K562 (cell line): ENCODE measurements around the gene VPS37D. TPM values are rescaled to one million over a fixed set of nuclear protein-coding genes. Genes with fewer than 3 reads are reported as not detected.

Source experiments
- ATAC-seq: fragments of 200-7000 bp; cut with Tn5 transposase; 3 replicates; pipeline ENCODE4 v1.9.1; 2020; ENCODE audit warnings: moderate library complexity
- BruUV-seq: library from RNA; stranded (reverse); fragments of 400-500 nt; replicated peaks from 2 replicates; lab custom pipeline; 2021; lab: Mats Ljungman, UMichigan
- CTCF ChIA-PET: fragments of 300-600 bp; formaldehyde crosslinking; extraction: SDS; loops from one replicate; lab custom pipeline; 2021; ENCODE audit warnings: low intra/inter-chr PET ratio; lab: Yijun Ruan, JAX
- POLR2A ChIA-PET: fragments of 300-600, 350-650 bp; sonication (Branson Sonifier 250); formaldehyde crosslinking; extraction: SDS; loops from one replicate; lab custom pipeline; 2021; ENCODE audit warnings: antibody characterized with exemption, inconsistent platforms; lab: Yijun Ruan, JAX
- DNase-seq, 4 experiments: peaks; one replicate each; pipeline versions ENCODE4 v3.0.0 to v3.0.0-alpha.2; 2011 to 2018; ENCODE audit warnings: low spot score in 3 of 4, mixed read lengths in 3 of 4; ENCODE audit errors: extremely low read depth in 1 of 4
- FAIRE-seq: peaks from 2 replicates; lab custom pipeline; 2011; peaks lifted over from hg19 to GRCh38; lab: Jason Lieb, UNC
- H2AFZ ChIP-seq: 2 replicates; pipeline ENCODE4 v1.6.0; 2011; ENCODE audit warnings: low read depth, low read length, control low read depth, inconsistent platforms
- H3K27ac ChIP-seq: fragments of 200-600 bp; 3 replicates; pipeline ENCODE4 v1.8.0; 2011; ENCODE audit warnings: low read depth, mild to moderate bottlenecking, control low read depth, inconsistent platforms, low read length, moderate library complexity, mixed read lengths; ENCODE audit errors: extremely low read depth
- H3K27me3 ChIP-seq, 2 experiments: fragments of 300-600 bp in 1 of 2; 2 replicates in 1 of 2; 3 replicates in 1 of 2; pipeline versions ENCODE4 v1.6.0 to v1.8.0; 2011; ENCODE audit warnings: inconsistent platforms in 2 of 2, low read length in 2 of 2, mild to moderate bottlenecking in 1 of 2, mixed read lengths in 1 of 2, moderate library complexity in 1 of 2; ENCODE audit not compliant: control insufficient read depth in 2 of 2, insufficient read depth in 2 of 2
- H3K36me3 ChIP-seq: fragments of 300-600 bp; 3 replicates; pipeline ENCODE4 v1.8.0; 2011; ENCODE audit warnings: mild to moderate bottlenecking, low read length, inconsistent platforms; ENCODE audit not compliant: control insufficient read depth, insufficient read depth
- H3K4me1 ChIP-seq, 2 experiments: fragments of 200-600 bp in 1 of 2; replicated peaks in 1 of 2; 2 replicates in 1 of 2; 3 replicates in 1 of 2; pipeline versions ENCODE4 v1.5.1 to v1.8.0; 2011; ENCODE audit warnings: inconsistent platforms in 2 of 2, low read length in 2 of 2, mild to moderate bottlenecking in 1 of 2, mixed read lengths in 1 of 2, moderate library complexity in 1 of 2; ENCODE audit not compliant: control insufficient read depth in 2 of 2, insufficient read depth in 2 of 2
- H3K4me2 ChIP-seq: 2 replicates; pipeline ENCODE4 v1.6.1; 2011; ENCODE audit warnings: low read length, control low read depth, inconsistent platforms, mixed read lengths; ENCODE audit not compliant: insufficient read depth
- H3K4me3 ChIP-seq: fragments of 200-600 bp; sonication (generic), shearing (Covaris generic); 2 replicates; pipeline ENCODE4 v1.5.1; 2016; ENCODE audit warnings: control low read depth, inconsistent platforms
- H3K79me2 ChIP-seq: fragments of 200-600 bp; 3 replicates; pipeline ENCODE4 v1.8.0; 2011; ENCODE audit warnings: low read length, inconsistent platforms; ENCODE audit not compliant: control insufficient read depth, insufficient read depth
- H3K9ac ChIP-seq, 2 experiments: 2 replicates each; pipeline versions ENCODE4 v1.6.0 to v1.6.1; 2011; ENCODE audit warnings: low read depth in 2 of 2, low read length in 2 of 2, control low read depth in 1 of 2, inconsistent platforms in 1 of 2, mild to moderate bottlenecking in 1 of 2, mixed read lengths in 1 of 2; ENCODE audit not compliant: insufficient read depth in 1 of 2
- H3K9me1 ChIP-seq: one replicate; pipeline ENCODE4 v1.6.0; 2011; ENCODE audit warnings: inconsistent platforms, mild to moderate bottlenecking, low read length, moderate library complexity; ENCODE audit not compliant: control insufficient read depth, insufficient read depth
- H3K9me3 ChIP-seq: replicated peaks from 2 replicates; pipeline ENCODE4 v1.5.1; 2011; ENCODE audit warnings: low read depth, low read length, inconsistent platforms; ENCODE audit not compliant: control insufficient read depth, insufficient read depth
- H4K20me1 ChIP-seq: replicated peaks from 2 replicates; pipeline ENCODE4 v1.6.1; 2011; ENCODE audit warnings: low read length, inconsistent platforms, mixed read lengths; ENCODE audit not compliant: control insufficient read depth, insufficient read depth
- ATF1 ChIP-seq, 2 experiments: fragments of 450-650 bp in 1 of 2; IDR thresholded peaks; 2 replicates each; pipeline ENCODE4 v1.6.1; 2016; ENCODE audit warnings: missing compliant biosample characterization in 1 of 2, missing genetic modification characterization in 1 of 2
- DACH1 ChIP-seq: fragments of 450-650 bp; IDR thresholded peaks from 2 replicates; pipeline ENCODE4 v1.6.1; 2018; ENCODE audit not compliant: partially characterized antibody
- FOXJ2 ChIP-seq: fragments of 200-800 bp; sonication (Bioruptor generic); IDR thresholded peaks from 2 replicates; pipeline ENCODE4 v1.6.1; 2016; ENCODE audit warnings: missing genetic modification characterization, missing compliant biosample characterization
- FOXM1 ChIP-seq, 2 experiments: fragments of 450-650 bp in 1 of 2; sonication (generic) in 1 of 2; formaldehyde crosslinking in 1 of 2; IDR thresholded peaks; 2 replicates each; pipeline versions ENCODE4 v1.6.1 to v1.9.0; 2017 to 2022; ENCODE audit warnings: low read depth in 2 of 2, mild to moderate bottlenecking in 2 of 2, missing genetic modification reagents in 1 of 2, moderate library complexity in 1 of 2
- HDAC1 ChIP-seq, 2 experiments: fragments of 450-650 bp; IDR thresholded peaks; 2 replicates each; pipeline ENCODE4 v1.6.1; 2016 to 2017; ENCODE audit warnings: inconsistent platforms in 1 of 2, mild to moderate bottlenecking in 1 of 2, moderate library complexity in 1 of 2
- KDM1A ChIP-seq, 2 experiments: fragments of 450-650 bp; IDR thresholded peaks; 2 replicates each; pipeline ENCODE4 v1.6.1; 2016; ENCODE audit warnings: mild to moderate bottlenecking in 2 of 2
- NCOA6 ChIP-seq: fragments of 450-650 bp; IDR thresholded peaks from 2 replicates; pipeline ENCODE4 v1.6.1; 2017; ENCODE audit warnings: mild to moderate bottlenecking
- NFATC3 ChIP-seq: fragments of 450-650 bp; IDR thresholded peaks from 2 replicates; pipeline ENCODE4 v1.6.1; 2017; ENCODE audit warnings: mild to moderate bottlenecking
- PHTF2 ChIP-seq: fragments of 250-450 bp; sonication (Bioruptor Pico); IDR thresholded peaks from 2 replicates; pipeline ENCODE4 v1.5.0; 2021; ENCODE audit warnings: mild to moderate bottlenecking
- RBM25 ChIP-seq: fragments of 200-400 bp; formaldehyde crosslinking; IDR thresholded peaks from 2 replicates; pipeline ENCODE4 v1.6.1; 2018; ENCODE audit warnings: low read length, low read depth, moderate library complexity; ENCODE audit not compliant: severe bottlenecking
- ZKSCAN3 ChIP-seq: fragments of 250-450 bp; sonication (Bioruptor Pico); IDR thresholded peaks from 2 replicates; pipeline ENCODE4 v1.4.0; 2020
- ZNF133 ChIP-seq: fragments of 250-450 bp; sonication (Bioruptor Pico); IDR thresholded peaks from 2 replicates; pipeline ENCODE4 v1.4.0; 2020; ENCODE audit warnings: mild to moderate bottlenecking
- ZNF175 ChIP-seq: fragments of 200-800 bp; sonication (Bioruptor generic); IDR thresholded peaks from 2 replicates; pipeline ENCODE4 v1.6.1; 2016; ENCODE audit warnings: low read depth, mild to moderate bottlenecking, missing genetic modification characterization, missing compliant biosample characterization
- ZNF217 ChIP-seq: sonication (generic); formaldehyde crosslinking; IDR thresholded peaks from 2 replicates; pipeline ENCODE4 v1.8.0; 2022; ENCODE audit warnings: mild to moderate bottlenecking, missing genetic modification reagents
- ZNF282 ChIP-seq: sonication (generic); formaldehyde crosslinking; IDR thresholded peaks from 2 replicates; pipeline ENCODE4 v1.8.1; 2023; ENCODE audit warnings: missing genetic modification reagents
- WGBS: fragments of 100-300 bp; shearing (Covaris generic); methylation state at CpG from one replicate; pipeline ENCODE4 v1.1.6; 2016; ENCODE audit warnings: low coverage, mixed read lengths; ENCODE audit not compliant: insufficient coverage; ENCODE audit errors: missing lambda C conversion rate; 5-methylcytosine and 5-hydroxymethylcytosine counted together
- in situ Hi-C: fragments of 300-500 bp; cut with MboI; formaldehyde crosslinking; loops from 4 replicates; pipeline ENCODE4 v1.15.0; 2018; ENCODE audit warnings: inconsistent platforms, mixed read lengths
- intact Hi-C: fragments of 100-400 bp; cut with micrococcal nuclease; formaldehyde crosslinking; loops from 2 replicates; pipeline ENCODE4 v1.14.2; 2022
- polyA plus RNA-seq, 8 experiments: library from polyadenylated mRNA; depleted of rRNA in 4 of 8; stranded (reverse) in 5 of 8; unstranded in 3 of 8; fragments of >200 nt; fragmentation: Nextera tagmentation in 2 of 8; fragmentation: Illumina TruSeq in 1 of 8; extraction: Ambion mirVana in 2 of 8; extraction: Trizol in 1 of 8; gene quantifications; 2 replicates each; pipeline versions ENCODE4 v1.2.1 to v1.2.3, GENCODE V29; 2011 to 2014; ENCODE audit warnings: inconsistent platforms in 1 of 8, missing spikeins in 1 of 8
- total RNA-seq, 7 experiments: library from RNA; depleted of rRNA in 6 of 7; stranded (reverse); fragments of >200 nt in 6 of 7; fragmentation: Illumina TruSeq in 2 of 7; extraction: Trizol in 2 of 7; gene quantifications; 2 replicates each; pipeline versions ENCODE4 v1.2.1 to v1.2.3, GENCODE V29; 2011 to 2021; ENCODE audit warnings: low replicate concordance in 1 of 7
- TF ChIP-seq, protein P1 (sequence below), 2 experiments: IDR thresholded peaks in 1 of 2; conservative IDR thresholded peaks in 1 of 2; 2 replicates each; pipeline ENCODE4 v1.6.1; 2016; ENCODE audit warnings: low read depth in 2 of 2, mild to moderate bottlenecking in 1 of 2, missing compliant biosample characterization in 1 of 2, missing genetic modification characterization in 1 of 2, moderate library complexity in 1 of 2
- TF ChIP-seq, protein P2 (sequence below): fragments of 250-450 bp; sonication (Bioruptor Pico); IDR thresholded peaks from 2 replicates; pipeline ENCODE4 v1.4.0; 2020; ENCODE audit warnings: mild to moderate bottlenecking
- TF ChIP-seq, protein P3 (sequence below): sonication (generic); formaldehyde crosslinking; IDR thresholded peaks from 2 replicates; pipeline ENCODE4 v1.9.0; 2022; ENCODE audit warnings: mild to moderate bottlenecking, missing genetic modification reagents

Gene VPS37D
- total and polyA plus RNA-seq, 9 of the 15 experiments (the other 6 are each of a cell fraction or from before 2014, with no cell fraction given) = 0.25 to 2.3 (median 1.0) TPM; not detected in 3

DNA sequence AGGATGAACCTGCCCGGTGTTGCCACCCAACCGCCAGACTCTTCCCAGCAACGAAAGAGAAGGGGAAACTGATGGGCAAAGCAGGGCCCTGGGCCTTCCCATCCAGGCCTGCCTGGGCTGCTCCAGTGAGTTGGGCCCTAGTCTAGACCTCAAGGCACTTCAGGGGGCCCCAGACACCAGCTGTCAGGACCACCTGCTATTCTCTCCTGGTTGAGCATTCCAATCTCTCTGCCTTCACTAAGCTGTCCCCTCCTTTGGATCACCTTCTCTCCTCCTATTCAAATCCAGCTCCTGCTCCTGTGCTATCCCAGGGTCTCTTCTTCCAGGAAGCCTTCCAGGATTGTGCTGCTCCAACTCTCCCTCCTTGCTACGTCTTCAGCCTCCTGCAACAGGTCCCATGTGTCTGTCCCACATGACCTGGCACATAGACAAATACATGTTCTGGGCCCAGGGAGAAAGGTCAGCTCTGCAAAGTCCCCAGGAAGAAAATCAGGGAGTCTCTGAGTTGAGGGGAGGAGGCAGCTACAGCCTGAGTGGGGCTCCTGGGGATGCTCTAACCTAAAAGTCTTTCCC lies 48.8 kb downstream of the VPS37D start:
- Histone ChIP-seq H3K4me2 (peak overlapping the region; percentile 42), H3K27ac (0 out of 3 replicates have a peak overlapping the region, but pooled peaks have one; percentile 10)
- no peak for TF ChIP-seq PHTF2 (CRISPR knock-in tag)
- TF ChIP-seq NFATC3 = no peak
- TF ChIP-seq FOXM1 (IDR thresholded peaks at IDR 0.05; ENCODE audit: low read depth) = no peak
- no peak for TF ChIP-seq FOXM1 (CRISPR knock-in tag; IDR thresholded peaks at IDR 0.05; ENCODE audit: low read depth)
- TF ChIP-seq ZNF175 (CRISPR knock-in tag) = 0 out of 2 replicates have a peak, but pooled peaks have one; percentile 4
- no peak for TF ChIP-seq ZNF133 (CRISPR knock-in tag)
- TF ChIP-seq, protein P1, sequence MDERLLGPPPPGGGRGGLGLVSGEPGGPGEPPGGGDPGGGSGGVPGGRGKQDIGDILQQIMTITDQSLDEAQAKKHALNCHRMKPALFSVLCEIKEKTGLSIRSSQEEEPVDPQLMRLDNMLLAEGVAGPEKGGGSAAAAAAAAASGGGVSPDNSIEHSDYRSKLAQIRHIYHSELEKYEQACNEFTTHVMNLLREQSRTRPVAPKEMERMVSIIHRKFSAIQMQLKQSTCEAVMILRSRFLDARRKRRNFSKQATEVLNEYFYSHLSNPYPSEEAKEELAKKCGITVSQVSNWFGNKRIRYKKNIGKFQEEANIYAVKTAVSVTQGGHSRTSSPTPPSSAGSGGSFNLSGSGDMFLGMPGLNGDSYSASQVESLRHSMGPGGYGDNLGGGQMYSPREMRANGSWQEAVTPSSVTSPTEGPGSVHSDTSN (CRISPR knock-in tag; IDR thresholded peaks at IDR 0.05; ENCODE audit: low read depth) = no peak
- TF ChIP-seq, protein P1 (tag; conservative IDR thresholded peaks at IDR 0.05; ENCODE audit: low read depth) = no peak
- TF ChIP-seq ZKSCAN3 (CRISPR knock-in tag) = no peak
- TF ChIP-seq, protein P2, sequence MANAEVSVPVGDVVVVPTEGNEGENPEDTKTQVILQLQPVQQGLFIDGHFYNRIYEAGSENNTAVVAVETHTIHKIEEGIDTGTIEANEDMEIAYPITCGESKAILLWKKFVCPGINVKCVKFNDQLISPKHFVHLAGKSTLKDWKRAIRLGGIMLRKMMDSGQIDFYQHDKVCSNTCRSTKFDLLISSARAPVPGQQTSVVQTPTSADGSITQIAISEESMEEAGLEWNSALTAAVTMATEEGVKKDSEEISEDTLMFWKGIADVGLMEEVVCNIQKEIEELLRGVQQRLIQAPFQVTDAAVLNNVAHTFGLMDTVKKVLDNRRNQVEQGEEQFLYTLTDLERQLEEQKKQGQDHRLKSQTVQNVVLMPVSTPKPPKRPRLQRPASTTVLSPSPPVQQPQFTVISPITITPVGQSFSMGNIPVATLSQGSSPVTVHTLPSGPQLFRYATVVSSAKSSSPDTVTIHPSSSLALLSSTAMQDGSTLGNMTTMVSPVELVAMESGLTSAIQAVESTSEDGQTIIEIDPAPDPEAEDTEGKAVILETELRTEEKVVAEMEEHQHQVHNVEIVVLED (CRISPR knock-in tag) = no peak
- TF ChIP-seq HDAC1 (IDR thresholded peaks at IDR 0.05) = peak in 1 of 2 experiments; percentile 55; a peak in 1 of 4 replicates
- TF ChIP-seq, protein P3, sequence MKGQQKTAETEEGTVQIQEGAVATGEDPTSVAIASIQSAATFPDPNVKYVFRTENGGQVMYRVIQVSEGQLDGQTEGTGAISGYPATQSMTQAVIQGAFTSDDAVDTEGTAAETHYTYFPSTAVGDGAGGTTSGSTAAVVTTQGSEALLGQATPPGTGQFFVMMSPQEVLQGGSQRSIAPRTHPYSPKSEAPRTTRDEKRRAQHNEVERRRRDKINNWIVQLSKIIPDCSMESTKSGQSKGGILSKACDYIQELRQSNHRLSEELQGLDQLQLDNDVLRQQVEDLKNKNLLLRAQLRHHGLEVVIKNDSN (CRISPR knock-in tag) = no peak
- TF ChIP-seq KDM1A (IDR thresholded peaks at IDR 0.05) = peak; percentile 64 to 75; a peak in 3 of 4 replicates
- TF ChIP-seq RBM25 = peak; percentile 84
- TF ChIP-seq ATF1 (CRISPR knock-in tag; IDR thresholded peaks at IDR 0.05) = no peak
- TF ChIP-seq ATF1 (tag; IDR thresholded peaks at IDR 0.05) = no peak
- TF ChIP-seq ZNF282 (CRISPR knock-in tag) = no peak
- TF ChIP-seq FOXJ2 (tag) = no peak
- TF ChIP-seq DACH1 = no peak
- TF ChIP-seq ZNF217 (CRISPR knock-in tag) = no peak
- no peak for TF ChIP-seq NCOA6

More for the DNA sequence above, 48.8 kb downstream of the VPS37D start:
- Histone ChIP-seq H3K36me3 (no peaks in the 10 kb centered on the region), H3K9me1 (peaks cover 6% of the 10 kb centered on the region), H3K4me3 (no peak overlapping the region), H3K4me1 (peaks cover 20 to 50% of the 10 kb centered on the region in 2 experiments), H4K20me1 (peaks cover 35% of the 10 kb centered on the region), H3K79me2 (peaks cover 10% of the 10 kb centered on the region; the same call in 2 of the 3 replicates), H3K9me3 (no peaks in the 10 kb centered on the region), H3K9ac (peak overlapping the region in 1 of 2 experiments; percentile 40; a peak in 1 of 4 replicates), H2AFZ (no peak overlapping the region), H3K27me3 (no peaks in the 10 kb centered on the region)
- POLR2A ChIA-PET = interaction anchor here (0.9 to 3.3 kb wide), 4 partner anchors 10 to 130 kb away, joined by 3 to 16 read pairs (median 5); no protein-coding TSS in a partner anchor
- intact Hi-C loops (loop anchor here (5.0 kb wide), 1 partner anchor 34 kb away; the partner anchor contains the start of genes BUD23 and DNAJC30), in situ Hi-C loops (no loop called here)
- CTCF ChIA-PET = no interaction called here
- DNase-seq (no peak), FAIRE-seq (no peak), ATAC-seq (no peak)
- BruUV-seq = no TSS peak
- WGBS = 38% methylated on average over 4 of the region's 4 CpGs
